H1 (cell line): Measurements from ENCODE around the gene ARRDC2. TPM values are rescaled to one million over a fixed set of nuclear protein-coding genes. Genes with fewer than 3 reads are reported as not detected.

Experiments used
- FOSL1 ChIP-seq: IDR thresholded peaks from 2 replicates; pipeline ENCODE4 v1.6.1; 2011; ENCODE audit warnings: mild to moderate bottlenecking, low read depth, low read length, moderate library complexity; ENCODE audit not compliant: insufficient read depth
- KDM1A ChIP-seq: fragments of 200-600, 300-600 bp; sonication (generic); IDR thresholded peaks from 2 replicates; pipeline ENCODE4 v1.7.1; 2016; ENCODE audit warnings: mild to moderate bottlenecking, low read length, borderline replicate concordance
- polyA plus RNA-seq, 7 experiments: library from polyadenylated mRNA; depleted of rRNA in 3 of 7; stranded (reverse) in 5 of 7; unstranded in 2 of 7; fragments of >200 nt in 5 of 7; fragments of 200-250 nt in 2 of 7; gene quantifications; 1 replicate in 5 of 7; 2 replicates in 1 of 7; 4 replicates in 1 of 7; pipeline versions ENCODE4 v1.2.1 to v1.2.3, GENCODE V29; 2011 to 2013; ENCODE audit warnings: missing spikeins in 2 of 7, mixed read lengths in 2 of 7
- total RNA-seq: library from RNA; stranded (reverse); fragmentation: NEBNext Ultra II Directional; extraction: Animal tissue kit (Norgen Biotek cat#: 25700); gene quantifications from 2 replicates; pipeline ENCODE4 v1.2.1, GENCODE V29; 2021

Gene ARRDC2
- total and polyA plus RNA-seq, 2 of the 8 experiments (the other 6 are each of a cell fraction or from before 2014, with no cell fraction given), result 5.4 to 6.9 TPM

DNA sequence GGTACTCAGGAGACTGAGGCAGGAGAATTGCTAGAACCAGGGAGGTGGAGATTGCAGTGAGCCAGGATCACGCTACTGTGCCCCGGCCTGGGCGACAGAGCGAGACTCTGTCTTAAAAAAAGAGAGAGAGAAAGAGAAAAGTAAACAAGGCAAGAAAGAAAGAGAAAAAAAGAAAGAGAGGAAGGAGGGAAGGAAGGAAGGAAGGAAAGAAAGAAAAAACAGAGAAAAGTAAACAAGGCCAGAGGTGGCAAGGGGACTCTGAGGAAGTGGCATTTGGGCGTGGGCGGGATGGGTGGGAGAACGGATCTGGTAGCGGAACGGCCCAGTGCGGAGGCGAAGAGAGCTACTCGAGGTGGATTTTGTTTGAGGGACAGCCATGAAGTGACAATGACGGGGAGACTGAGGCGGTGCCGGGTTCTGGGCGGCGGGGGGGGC is 7.5 kb upstream of the ARRDC2 start (continued):
- no peak for TF ChIP-seq FOSL1
- no peak for TF ChIP-seq KDM1A
